HepG2 (cell line): ENCODE results near the gene CACTIN. TPM values are rescaled to one million over a fixed set of nuclear protein-coding genes. Genes with fewer than 3 reads are reported as not detected.

Source experiments
- ATAC-seq: fragments of 200-7000 bp; cut with Tn5 transposase; 3 replicates; pipeline ENCODE4 v1.9.1; 2020; ENCODE audit warnings: mild to moderate bottlenecking, moderate library complexity
- BruUV-seq: library from RNA; stranded (reverse); fragments of 400-500 nt; replicated peaks from 2 replicates; lab custom pipeline; 2021; lab: Mats Ljungman, UMichigan
- CTCF ChIA-PET: fragments of 300-600 bp; formaldehyde crosslinking; extraction: SDS; loops from one replicate; lab custom pipeline; 2021; ENCODE audit warnings: low total read pairs, inconsistent platforms, low intra/inter-chr PET ratio; lab: Yijun Ruan, JAX
- POLR2A ChIA-PET: fragments of 350-600 bp; sonication (Branson Sonifier 250); formaldehyde crosslinking; loops from one replicate; lab custom pipeline; 2020; ENCODE audit warnings: antibody characterized with exemption, inconsistent platforms; lab: Yijun Ruan, JAX
- DNase-seq: peaks from one replicate; pipeline ENCODE4 v3.0.0-alpha.2; 2015; ENCODE audit warnings: low spot score
- FAIRE-seq: peaks from 3 replicates; lab custom pipeline; 2011; peaks lifted over from hg19 to GRCh38; lab: Jason Lieb, UNC
- H2AFZ ChIP-seq: one replicate; pipeline ENCODE4 v1.6.1; 2011; ENCODE audit warnings: low read length, inconsistent platforms
- H3K27ac ChIP-seq: fragments of 300-600 bp; 3 replicates; pipeline ENCODE4 v1.8.0; 2011; ENCODE audit warnings: mixed run types, mild to moderate bottlenecking, mixed read lengths, low read length, inconsistent platforms; ENCODE audit not compliant: insufficient read depth; ENCODE audit errors: extremely low read length
- H3K27me3 ChIP-seq, 2 experiments: fragments of 200-600 bp in 1 of 2; 2 replicates in 1 of 2; 3 replicates in 1 of 2; pipeline versions ENCODE4 v1.6.0 to v1.8.0; 2011; ENCODE audit warnings: low read length in 2 of 2, mild to moderate bottlenecking in 2 of 2, moderate library complexity in 2 of 2, inconsistent platforms in 1 of 2; ENCODE audit not compliant: insufficient read depth in 2 of 2, control insufficient read depth in 1 of 2
- H3K36me3 ChIP-seq, 2 experiments: fragments of 200-600 bp in 1 of 2; replicated peaks in 1 of 2; 2 replicates in 1 of 2; 3 replicates in 1 of 2; pipeline versions ENCODE4 v1.5.1 to v1.8.0; 2011; ENCODE audit warnings: low read length in 2 of 2, inconsistent platforms in 1 of 2; ENCODE audit not compliant: insufficient read depth in 2 of 2, control insufficient read depth in 1 of 2
- H3K4me1 ChIP-seq: 2 replicates; pipeline ENCODE4 v1.5.1; 2012; ENCODE audit warnings: low read length, inconsistent platforms; ENCODE audit not compliant: insufficient read depth
- H3K4me2 ChIP-seq: 2 replicates; pipeline ENCODE4 v1.6.0; 2011; ENCODE audit warnings: low read depth, low read length, inconsistent platforms
- H3K4me3 ChIP-seq, 3 experiments: fragments of 200-600 bp in 1 of 3; sonication (generic), shearing (Covaris generic) in 1 of 3; replicated peaks in 1 of 3; 2 replicates each; pipeline ENCODE4 v1.5.1; 2011 to 2016; ENCODE audit warnings: low read length in 3 of 3, inconsistent platforms in 2 of 3, low read depth in 2 of 3, mild to moderate bottlenecking in 2 of 3, control low read depth in 1 of 3, mixed read lengths in 1 of 3; ENCODE audit not compliant: insufficient read depth in 1 of 3
- H3K79me2 ChIP-seq: one replicate; pipeline ENCODE4 v1.6.1; 2011; ENCODE audit warnings: low read length, inconsistent platforms; ENCODE audit not compliant: insufficient read depth
- H3K9ac ChIP-seq: 2 replicates; pipeline ENCODE4 v1.6.0; 2011; ENCODE audit warnings: mild to moderate bottlenecking, low read depth, low read length, inconsistent platforms; ENCODE audit not compliant: insufficient read depth
- H3K9me3 ChIP-seq: 2 replicates; pipeline ENCODE4 v1.5.1; 2012; ENCODE audit warnings: mild to moderate bottlenecking, low read length
- H4K20me1 ChIP-seq: 2 replicates; pipeline ENCODE4 v1.6.0; 2011; ENCODE audit warnings: inconsistent platforms, mild to moderate bottlenecking, low read length, moderate library complexity; ENCODE audit not compliant: insufficient read depth
- ATM ChIP-seq: fragments of 450-650 bp; IDR thresholded peaks from 2 replicates; pipeline ENCODE4 v1.7.1; 2017; ENCODE audit warnings: mild to moderate bottlenecking, borderline replicate concordance
- CBX1 ChIP-seq: IDR thresholded peaks from one replicate; pipeline ENCODE4 v1.6.1; 2016; ENCODE audit warnings: antibody characterized with exemption, low read depth
- MEIS1 ChIP-seq: sonication (generic); formaldehyde crosslinking; IDR thresholded peaks from 2 replicates; pipeline ENCODE4 v1.9.0; 2021; ENCODE audit warnings: mild to moderate bottlenecking, missing genetic modification reagents, moderate library complexity, borderline replicate concordance
- MYC ChIP-seq: sonication (generic); formaldehyde crosslinking; IDR thresholded peaks from 2 replicates; pipeline ENCODE4 v1.9.0; 2021; ENCODE audit warnings: missing genetic modification reagents, borderline replicate concordance
- NFYC ChIP-seq: IDR thresholded peaks from 2 replicates; pipeline ENCODE4 v1.6.1; 2016; ENCODE audit warnings: missing genetic modification reagents, missing compliant biosample characterization
- SALL1 ChIP-seq: sonication (generic); formaldehyde crosslinking; IDR thresholded peaks from 2 replicates; pipeline ENCODE4 v1.8.0; 2022; ENCODE audit warnings: mild to moderate bottlenecking, missing genetic modification reagents
- ZKSCAN8 ChIP-seq: IDR thresholded peaks from 2 replicates; pipeline ENCODE4 v1.6.1; 2016; ENCODE audit warnings: borderline replicate concordance, missing genetic modification reagents, missing compliant biosample characterization
- ZNF282 ChIP-seq: fragments of 450-650 bp; IDR thresholded peaks from 2 replicates; pipeline ENCODE4 v1.6.1; 2018; ENCODE audit not compliant: partially characterized antibody
- ZNF468 ChIP-seq: sonication (generic); formaldehyde crosslinking; IDR thresholded peaks from 2 replicates; pipeline ENCODE4 v1.8.0; 2022; ENCODE audit warnings: mild to moderate bottlenecking, moderate library complexity, missing genetic modification reagents
- ZNF570 ChIP-seq: sonication (generic); formaldehyde crosslinking; IDR thresholded peaks from 2 replicates; pipeline ENCODE4 v1.4.0; 2020; ENCODE audit warnings: mild to moderate bottlenecking, missing genetic modification reagents, borderline replicate concordance
- ZNF788 ChIP-seq: sonication (generic); formaldehyde crosslinking; IDR thresholded peaks from 2 replicates; pipeline ENCODE4 v1.5.0; 2020; ENCODE audit warnings: mild to moderate bottlenecking, missing genetic modification reagents, borderline replicate concordance
- ZNF792 ChIP-seq: IDR thresholded peaks from 2 replicates; pipeline ENCODE4 v1.6.1; 2016
- WGBS: methylation state at CpG from one replicate; pipeline ENCODE4 v1.1.6; 2017; ENCODE audit warnings: low lambda C conversion rate; 5-methylcytosine and 5-hydroxymethylcytosine counted together
- in situ Hi-C: cut with HindIII; loops from 2 replicates; pipeline ENCODE4 v1.10.0; 2017; ENCODE audit warnings: low pct_unique_long_range_greater_than_20kb; ENCODE audit not compliant: extremely low pct_ligation_motif_present
- intact Hi-C: fragments of 100-400 bp; cut with micrococcal nuclease; formaldehyde crosslinking; loops from one replicate; pipeline ENCODE4 v1.10.0; 2022; ENCODE audit not compliant: unreplicated experiment
- polyA plus RNA-seq, 8 experiments: library from polyadenylated mRNA; depleted of rRNA in 3 of 8; stranded (reverse) in 7 of 8; unstranded in 1 of 8; fragments of >200 nt; fragmentation: Illumina TruSeq in 4 of 8; extraction: Trizol in 4 of 8; gene quantifications; 2 replicates each; pipeline versions ENCODE4 v1.2.1 to v1.2.3, GENCODE V29; 2011 to 2016; ENCODE audit warnings: low read depth in 4 of 8, missing spikeins in 1 of 8, mixed read lengths in 1 of 8; ENCODE audit not compliant: insufficient read depth in 1 of 8
- total RNA-seq, 5 experiments: library from RNA; depleted of rRNA; stranded (reverse); fragments of >200 nt; fragmentation: Illumina TruSeq; extraction: Trizol; gene quantifications; 2 replicates each; pipeline ENCODE4 v1.2.3, GENCODE V29; 2016; ENCODE audit warnings: low read depth in 1 of 5

Gene CACTIN
- total and polyA plus RNA-seq, 2 of the 13 experiments (the other 11 are each of a cell fraction or from before 2014, with no cell fraction given) = 10.0 to 16.6 TPM

DNA sequence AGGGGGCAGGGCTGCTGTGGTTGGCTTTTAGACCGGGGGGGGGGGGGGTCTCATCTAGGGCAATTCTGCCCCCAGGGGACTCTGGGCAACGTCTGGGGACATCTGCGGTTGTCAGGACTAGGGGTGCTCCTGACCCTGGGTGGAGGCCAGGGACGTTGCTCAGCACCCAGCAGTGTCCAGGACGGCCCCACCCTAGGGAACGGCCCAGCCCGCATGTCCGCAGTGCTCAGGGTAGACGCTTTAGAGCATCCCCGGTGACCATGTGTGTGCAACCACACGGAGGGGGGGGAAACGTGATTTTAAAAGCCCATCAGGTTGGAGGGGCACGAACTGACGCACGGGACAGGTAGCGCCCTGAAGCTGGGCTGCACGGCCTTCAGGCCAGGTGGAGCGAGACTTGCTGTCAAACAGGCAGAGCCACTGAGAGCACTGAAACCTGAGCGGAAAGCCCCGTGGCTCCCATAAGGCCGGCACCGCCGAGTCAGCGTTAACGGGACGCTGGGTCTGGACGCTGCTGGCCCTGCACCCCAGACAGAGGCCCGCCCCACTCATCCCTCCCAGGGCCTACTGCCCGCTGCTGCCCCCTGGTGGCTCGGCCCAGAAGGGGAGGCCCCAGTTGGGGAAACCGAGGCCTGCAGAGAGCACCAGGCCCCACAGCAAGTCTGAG is 8.3 kb downstream of the CACTIN start (continued):
- no peak for TF ChIP-seq SALL1 (CRISPR knock-in tag)
- no peak for TF ChIP-seq ZNF282

DNA sequence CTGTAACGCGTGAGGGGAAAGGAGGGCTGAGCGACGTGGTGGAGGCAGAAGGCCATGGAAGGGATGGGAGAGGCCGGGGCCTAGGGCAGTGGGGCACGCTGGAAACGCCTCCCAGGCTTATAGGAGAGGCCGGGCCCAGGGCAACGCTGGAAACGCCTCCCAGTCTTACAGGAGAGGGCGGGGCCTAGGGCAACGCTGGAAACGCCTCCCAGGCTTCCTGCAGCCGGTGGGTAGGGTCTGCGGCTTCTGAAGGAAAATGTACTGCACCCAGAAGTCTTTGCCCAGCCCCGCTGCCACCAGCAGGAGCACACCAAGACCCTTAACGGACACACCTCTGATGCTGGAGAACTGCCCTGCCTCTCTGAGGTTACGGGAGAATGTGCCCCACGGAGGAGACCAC is 9.1 kb downstream of the CACTIN start:
- Histone ChIP-seq H3K4me1 (no peaks in the 10 kb centered on the region), H3K36me3 (peaks cover 2 to 4% of the 10 kb centered on the region in 2 experiments; a peak in 2 of 5 replicates), H4K20me1 (no peaks in the 10 kb centered on the region), H3K79me2 (no peaks in the 10 kb centered on the region), H3K9ac (no peak overlapping the region), H3K4me3 (no peak overlapping the region), H3K27me3 (no peaks in the 10 kb centered on the region), H3K4me2 (no peak overlapping the region), H3K27ac (no peak overlapping the region), H2AFZ (no peak overlapping the region), H3K9me3 (no peaks in the 10 kb centered on the region)
- FAIRE-seq (no peak), ATAC-seq (no peak), DNase-seq (no peak)
- no TSS peak for BruUV-seq
- 94% methylated on average over 11 of the region's 19 CpGs for WGBS
- intact Hi-C loops = no loop called here
- POLR2A ChIA-PET = no interaction called here
- in situ Hi-C loops = no loop called here
- CTCF ChIA-PET = no interaction called here
- no peak for TF ChIP-seq CBX1
- no peak for TF ChIP-seq ZKSCAN8 (CRISPR knock-in tag)
- TF ChIP-seq ATM = no peak
- TF ChIP-seq NFYC = no peak
- no peak for TF ChIP-seq ZNF788 (CRISPR knock-in tag)
- TF ChIP-seq ZNF792 (CRISPR knock-in tag) = no peak
- no peak for TF ChIP-seq MYC
- TF ChIP-seq ZNF570 (CRISPR knock-in tag) = no peak
- no peak for TF ChIP-seq ZNF468 (CRISPR knock-in tag)
- TF ChIP-seq MEIS1 (CRISPR knock-in tag) = no peak
